GM12878 (cell line): ENCODE data around the gene MRPL21. TPM values are rescaled to one million over a fixed set of nuclear protein-coding genes. Genes with fewer than 3 reads are reported as not detected.

Experiments
- ATAC-seq: fragments of 200-7000 bp; cut with Tn5 transposase; 3 replicates; pipeline ENCODE4 v1.9.1; 2020; ENCODE audit warnings: mild to moderate bottlenecking, moderate library complexity
- BruUV-seq: library from RNA; stranded (reverse); fragments of 400-500 nt; replicated peaks from 2 replicates; lab custom pipeline; 2021; lab: Mats Ljungman, UMichigan
- CTCF ChIA-PET: fragments of 300-600 bp; sonication (Branson Sonifier 250); formaldehyde crosslinking; extraction: SDS; loops from one replicate; lab custom pipeline; 2021; ENCODE audit warnings: inconsistent platforms; lab: Yijun Ruan, JAX
- POLR2A ChIA-PET: fragments of 350-600 bp; formaldehyde crosslinking; extraction: SDS; loops from one replicate; lab custom pipeline; 2021; ENCODE audit warnings: inconsistent platforms; lab: Charles Lee
- RAD21 ChIA-PET: fragments of 300-600 bp; sonication (Branson Sonifier 250); formaldehyde crosslinking; loops from one replicate; lab custom pipeline; 2023; ENCODE audit warnings: antibody characterized with exemption; ENCODE audit not compliant: unreplicated experiment; lab: Charles Lee
- SMC1A ChIA-PET: fragments of 300-600 bp; sonication (Branson Sonifier 250); formaldehyde crosslinking; loops from one replicate; lab custom pipeline; 2023; ENCODE audit not compliant: unreplicated experiment, uncharacterized antibody; lab: Charles Lee
- DNase-seq: peaks from one replicate; pipeline ENCODE4 v3.0.0-alpha.2; 2011; ENCODE audit warnings: low read depth, low spot score
- FAIRE-seq: peaks from 3 replicates; lab custom pipeline; 2011; peaks lifted over from hg19 to GRCh38; lab: Jason Lieb, UNC
- H2AFZ ChIP-seq: 2 replicates; pipeline ENCODE4 v1.6.0; 2011; ENCODE audit warnings: low read depth, low read length, control low read depth; ENCODE audit not compliant: control insufficient read depth
- H3K27ac ChIP-seq: 2 replicates; pipeline ENCODE4 v1.5.1; 2011; ENCODE audit warnings: control low read depth; ENCODE audit not compliant: control insufficient read depth, insufficient read depth
- H3K27me3 ChIP-seq, 2 experiments: replicated peaks in 1 of 2; 2 replicates each; pipeline versions ENCODE4 v1.6.0 to v1.6.1; 2011; ENCODE audit warnings: low read length in 1 of 2; ENCODE audit not compliant: control insufficient read depth in 2 of 2, insufficient read depth in 2 of 2
- H3K36me3 ChIP-seq, 2 experiments: 2 replicates each; pipeline ENCODE4 v1.5.1; 2011; ENCODE audit warnings: low read length in 1 of 2; ENCODE audit not compliant: control insufficient read depth in 2 of 2, insufficient read depth in 2 of 2
- H3K4me1 ChIP-seq: 2 replicates; pipeline ENCODE4 v1.6.1; 2011; ENCODE audit warnings: mild to moderate bottlenecking, low read length, moderate library complexity, mixed read lengths; ENCODE audit not compliant: control insufficient read depth, insufficient read depth
- H3K4me2 ChIP-seq: 2 replicates; pipeline ENCODE4 v1.6.0; 2011; ENCODE audit warnings: control low read depth; ENCODE audit not compliant: control insufficient read depth, insufficient read depth
- H3K4me3 ChIP-seq: fragments of 200-600 bp; sonication (generic); 2 replicates; pipeline ENCODE4 v1.5.1; 2016
- H3K79me2 ChIP-seq: 2 replicates; pipeline ENCODE4 v1.6.0; 2011; ENCODE audit warnings: low read length; ENCODE audit not compliant: control insufficient read depth, insufficient read depth
- H3K9ac ChIP-seq: 2 replicates; pipeline ENCODE4 v1.8.0; 2011; ENCODE audit warnings: low read length, control low read depth, mixed read lengths; ENCODE audit not compliant: control insufficient read depth, insufficient read depth
- H3K9me3 ChIP-seq: replicated peaks from 3 replicates; pipeline ENCODE4 v1.5.1; 2011; ENCODE audit warnings: mild to moderate bottlenecking, low read length; ENCODE audit not compliant: control insufficient read depth, insufficient read depth
- H4K20me1 ChIP-seq: 2 replicates; pipeline ENCODE4 v1.6.0; 2011; ENCODE audit not compliant: control insufficient read depth, insufficient read depth
- BHLHE40 ChIP-seq, 2 experiments: fragments of 450-650 bp in 1 of 2; IDR thresholded peaks; 2 replicates each; pipeline ENCODE4 v1.6.1; 2011 to 2017; ENCODE audit warnings: low read depth in 2 of 2, borderline replicate concordance in 1 of 2, improper control_type of control experiment in 1 of 2, low read length in 1 of 2, mild to moderate bottlenecking in 1 of 2
- E4F1 ChIP-seq: fragments of 450-650 bp; IDR thresholded peaks from 2 replicates; pipeline ENCODE4 v1.6.1; 2018; ENCODE audit warnings: borderline replicate concordance, mild to moderate bottlenecking; ENCODE audit not compliant: partially characterized antibody
- FOXM1 ChIP-seq: IDR thresholded peaks from 2 replicates; pipeline ENCODE4 v1.6.1; 2012; ENCODE audit warnings: low read depth, mild to moderate bottlenecking, inconsistent platforms, low read length, moderate library complexity
- IRF3 ChIP-seq: fragments of 450-650 bp; IDR thresholded peaks from 2 replicates; pipeline ENCODE4 v1.6.1; 2014; ENCODE audit warnings: mild to moderate bottlenecking
- IRF4 ChIP-seq: IDR thresholded peaks from 2 replicates; pipeline ENCODE4 v1.6.1; 2011; ENCODE audit warnings: low read depth, low read length
- MEF2B ChIP-seq: fragments of 450-650 bp; IDR thresholded peaks from 2 replicates; pipeline ENCODE4 v1.6.1; 2018; ENCODE audit warnings: mild to moderate bottlenecking, moderate library complexity; ENCODE audit not compliant: partially characterized antibody, poor library complexity, severe bottlenecking
- MLLT1 ChIP-seq: fragments of 450-650 bp; IDR thresholded peaks from 2 replicates; pipeline ENCODE4 v1.6.1; 2016; ENCODE audit warnings: mild to moderate bottlenecking
- SMAD5 ChIP-seq: IDR thresholded peaks from 2 replicates; pipeline ENCODE4 v1.6.1; 2016; ENCODE audit warnings: antibody characterized with exemption, low read depth
- SRF ChIP-seq, 2 experiments: IDR thresholded peaks; 2 replicates each; pipeline ENCODE4 v1.6.1; 2011; ENCODE audit warnings: low read depth in 2 of 2, low read length in 2 of 2, mild to moderate bottlenecking in 1 of 2, moderate library complexity in 1 of 2
- TBL1XR1 ChIP-seq: IDR thresholded peaks from 2 replicates; pipeline ENCODE4 v1.6.1; 2012; ENCODE audit warnings: low read depth, low read length, improper control_type of control experiment
- TCF7 ChIP-seq: IDR thresholded peaks from 2 replicates; pipeline ENCODE4 v1.6.1; 2014; ENCODE audit warnings: antibody characterized with exemption, borderline replicate concordance
- ZNF384 ChIP-seq: IDR thresholded peaks from 2 replicates; pipeline ENCODE4 v1.6.1; 2012; ENCODE audit warnings: low read depth, mild to moderate bottlenecking, low read length, improper control_type of control experiment, borderline replicate concordance
- ZSCAN29 ChIP-seq: fragments of 450-650 bp; IDR thresholded peaks from 2 replicates; pipeline ENCODE4 v1.6.1; 2017; ENCODE audit warnings: mild to moderate bottlenecking, moderate library complexity
- WGBS: methylation state at CpG from one replicate; pipeline ENCODE4 v1.1.6; 2016; ENCODE audit warnings: low lambda C conversion rate; ENCODE audit not compliant: insufficient replicate concordance, insufficient coverage; ENCODE audit errors: missing lambda C conversion rate; 5-methylcytosine and 5-hydroxymethylcytosine counted together
- in situ Hi-C: fragments of 300-500 bp; cut with MboI; formaldehyde crosslinking; loops from 9 replicates; pipeline ENCODE4 v1.14.3; 2018; ENCODE audit warnings: mixed read lengths
- intact Hi-C: fragments of 100-400 bp; cut with micrococcal nuclease; formaldehyde crosslinking; loops from one replicate; pipeline ENCODE4 v1.14.2; 2022; ENCODE audit not compliant: unreplicated experiment
- polyA plus RNA-seq, 11 experiments: library from polyadenylated mRNA; depleted of rRNA in 4 of 11; unstranded in 6 of 11; stranded (reverse) in 5 of 11; fragments of >200 nt; fragmentation: Nextera tagmentation in 4 of 11; fragmentation: Illumina TruSeq in 1 of 11; extraction: Ambion mirVana in 4 of 11; extraction: Trizol in 1 of 11; gene quantifications; 1 replicate in 1 of 11; 2 replicates in 10 of 11; pipeline versions ENCODE4 v1.2.1 to v1.2.3, GENCODE V29; 2011 to 2016; ENCODE audit warnings: inconsistent platforms in 2 of 11, missing spikeins in 2 of 11, low read depth in 1 of 11
- total RNA-seq, 4 experiments: library from RNA; depleted of rRNA in 3 of 4; stranded (reverse); fragments of >200 nt in 3 of 4; fragmentation: Illumina TruSeq in 1 of 4; extraction: Trizol in 1 of 4; gene quantifications; 2 replicates each; pipeline versions ENCODE4 v1.2.1 to v1.2.3, GENCODE V29; 2013 to 2021

MRPL21 gene
- total and polyA plus RNA-seq, 10 of the 15 experiments (the other 5 are each of a cell fraction or from before 2014, with no cell fraction given): 86.6 to 283 (median 130) TPM

- H3K27me3 ChIP-seq: peaks cover 0 to 7% of the 10 kb centered on the region in 2 experiments
- WGBS: 64% methylated on average over 8 of the region's 8 CpGs
- H3K9me3 ChIP-seq: no peaks in the 10 kb centered on the region
- intact Hi-C loops: no loop called here
- RAD21 ChIA-PET: no interaction called here
- H3K79me2 ChIP-seq: no peaks in the 10 kb centered on the region
- POLR2A ChIA-PET: no interaction called here
- no peak overlapping the region for H2AFZ ChIP-seq
- DNase-seq: no peak
- no peak overlapping the region for H3K9ac ChIP-seq
- H3K36me3 ChIP-seq: no peaks in the 10 kb centered on the region
- in situ Hi-C loops: no loop called here
- BruUV-seq: no TSS peak
- CTCF ChIA-PET: no interaction called here
- H3K4me3 ChIP-seq: no peak overlapping the region
- H4K20me1 ChIP-seq: no peaks in the 10 kb centered on the region
- H3K4me2 ChIP-seq: no peak overlapping the region
- FAIRE-seq: no peak
- no peak for ATAC-seq
- H3K4me1 ChIP-seq: no peaks in the 10 kb centered on the region
- SMC1A ChIA-PET: no interaction called here
- no peak overlapping the region for H3K27ac ChIP-seq
- TF ChIP-seq BHLHE40 (IDR thresholded peaks at IDR 0.05; ENCODE audit: borderline replicate concordance in 1 of 2, low read depth in 2 of 2, low read length in 1 of 2): no peak
- no peak for TF ChIP-seq TBL1XR1
- TF ChIP-seq SRF (IDR thresholded peaks at IDR 0.05; ENCODE audit: low read depth in 2 of 2, low read length in 2 of 2): no peak
- TF ChIP-seq E4F1: no peak
- TF ChIP-seq MLLT1: no peak
- TF ChIP-seq ZSCAN29: no peak
- no peak for TF ChIP-seq IRF4
- TF ChIP-seq TCF7: no peak
- no peak for TF ChIP-seq SMAD5
- no peak for TF ChIP-seq FOXM1
- no peak for TF ChIP-seq IRF3
- no peak for TF ChIP-seq ZNF384
- no peak for TF ChIP-seq MEF2B
These were observed 51.0 kb downstream of the MRPL21 start for GRCh38 chr11:68852628-68853027.
